Medulla oblongata (tissue), 1 donor: ENCODE results near the gene LY6G5C.
A peak's percentile ranks its signal among the peaks of the same experiment; 100 is the strongest.
"Not testable (repeated sequence)": the region's sequence is repeated elsewhere in the genome, so short reads cannot be mapped to it uniquely, and the experiment has no call there.

Experiments used
- DNase-seq: peaks from one replicate; pipeline ENCODE4 v3.0.0-alpha.2; 2015; ENCODE audit errors: extremely low spot score

LY6G5C gene

GRCh38 chr6:31715022-31715958, 34.4 kb upstream of the LY6G5C start, which contains the start of gene LY6G6D:
TSS of gene LY6G6D (plus strand) at chr6:31715348. CDS start at chr6:31715356, 8 bp downstream.
- no peak for DNase-seq

- DNase-seq, result no peak
Measured at GRCh38 chr6:31713991-31714684, 33.3 kb upstream of the LY6G5C start.

GRCh38 chr6:31713465-31713864, 32.6 kb upstream of the LY6G5C start:
- no peak for DNase-seq

- no peak for DNase-seq
Measured at GRCh38 chr6:31712296-31712695, 31.4 kb upstream of the LY6G5C start.

GRCh38 chr6:31711233-31711632, 30.4 kb upstream of the LY6G5C start:
- no peak for DNase-seq

- no peak for DNase-seq
Measured at GRCh38 chr6:31710523-31711219, 29.8 kb upstream of the LY6G5C start.

GRCh38 chr6:31709157-31709556, 28.3 kb upstream of the LY6G5C start:
- not testable (repeated sequence) for DNase-seq

GRCh38 chr6:31708224-31708623, 27.4 kb upstream of the LY6G5C start:
- DNase-seq, result no peak

GRCh38 chr6:31707701-31708100, 26.8 kb upstream of the LY6G5C start:
- DNase-seq, result no peak

- no peak for DNase-seq
Measured at GRCh38 chr6:31706599-31706998, 25.7 kb upstream of the LY6G5C start, which contains the start of gene LY6G6F. TSS of gene LY6G6F (plus strand) at chr6:31706866. CDS start at chr6:31706907, 41 bp downstream.

GRCh38 chr6:31705931-31706330, 25.1 kb upstream of the LY6G5C start:
- no peak for DNase-seq

GRCh38 chr6:31702819-31703716, 22.2 kb upstream of the LY6G5C start, which contains the start of gene ABHD16A:
TSS of gene ABHD16A (minus strand) at chr6:31703324. CDS start at chr6:31703281, 43 bp downstream.
- DNase-seq, result peak; percentile 99

- DNase-seq, result no peak
Measured at GRCh38 chr6:31702405-31702818, 21.5 kb upstream of the LY6G5C start.

- DNase-seq, result peak; percentile 27
Measured at GRCh38 chr6:31701666-31702404, 21.0 kb upstream of the LY6G5C start.

GRCh38 chr6:31700740-31701401, 20.0 kb upstream of the LY6G5C start:
- no peak for DNase-seq

- no peak for DNase-seq
Measured at GRCh38 chr6:31697555-31697954, 16.7 kb upstream of the LY6G5C start.

GRCh38 chr6:31693535-31693934, 12.7 kb upstream of the LY6G5C start:
- no peak for DNase-seq

GRCh38 chr6:31692886-31693285, 12.0 kb upstream of the LY6G5C start:
- DNase-seq, result no peak

- DNase-seq, result no peak
Measured at GRCh38 chr6:31692353-31692752, 11.5 kb upstream of the LY6G5C start.
